ENCODE measurements around the gene GPR146.
"Not testable (repeated sequence)": the region's sequence is repeated elsewhere in the genome, so short reads cannot be mapped to it uniquely, and the experiment has no call there.

The GPR146 gene

DNA sequence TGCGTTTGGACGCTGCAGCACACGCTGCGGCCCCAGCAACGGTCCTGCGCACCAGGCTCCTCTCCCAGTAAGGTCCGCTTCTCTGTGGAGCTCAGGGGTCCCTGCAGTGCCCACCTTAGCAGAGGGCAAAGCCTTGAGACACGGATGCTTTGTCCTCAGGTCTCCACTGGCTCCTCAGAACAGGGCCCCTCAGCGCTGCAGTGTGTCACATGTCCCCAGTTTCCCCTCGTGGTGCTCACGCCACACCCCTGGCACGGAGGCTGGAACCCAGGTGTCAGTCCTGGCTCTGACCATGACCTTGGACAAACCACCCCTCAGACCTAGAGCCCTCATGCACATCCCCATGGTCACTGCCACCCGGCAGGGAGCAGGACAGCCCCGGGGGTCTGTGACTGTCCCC, 23.7 kb downstream of the GPR146 start:
- TF ChIP-seq, protein P1, sequence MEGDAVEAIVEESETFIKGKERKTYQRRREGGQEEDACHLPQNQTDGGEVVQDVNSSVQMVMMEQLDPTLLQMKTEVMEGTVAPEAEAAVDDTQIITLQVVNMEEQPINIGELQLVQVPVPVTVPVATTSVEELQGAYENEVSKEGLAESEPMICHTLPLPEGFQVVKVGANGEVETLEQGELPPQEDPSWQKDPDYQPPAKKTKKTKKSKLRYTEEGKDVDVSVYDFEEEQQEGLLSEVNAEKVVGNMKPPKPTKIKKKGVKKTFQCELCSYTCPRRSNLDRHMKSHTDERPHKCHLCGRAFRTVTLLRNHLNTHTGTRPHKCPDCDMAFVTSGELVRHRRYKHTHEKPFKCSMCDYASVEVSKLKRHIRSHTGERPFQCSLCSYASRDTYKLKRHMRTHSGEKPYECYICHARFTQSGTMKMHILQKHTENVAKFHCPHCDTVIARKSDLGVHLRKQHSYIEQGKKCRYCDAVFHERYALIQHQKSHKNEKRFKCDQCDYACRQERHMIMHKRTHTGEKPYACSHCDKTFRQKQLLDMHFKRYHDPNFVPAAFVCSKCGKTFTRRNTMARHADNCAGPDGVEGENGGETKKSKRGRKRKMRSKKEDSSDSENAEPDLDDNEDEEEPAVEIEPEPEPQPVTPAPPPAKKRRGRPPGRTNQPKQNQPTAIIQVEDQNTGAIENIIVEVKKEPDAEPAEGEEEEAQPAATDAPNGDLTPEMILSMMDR (IDR thresholded peaks at IDR 0.05; ENCODE audit: low read depth, low read length, missing control alignments), result no peak
- H3K4me3 ChIP-seq (replicated peaks; ENCODE audit: low read depth, low read length), result no peak overlapping the region
- DNase-seq (ENCODE audit: extremely low read depth, low read depth), result no peak

- H3K4me3 ChIP-seq (replicated peaks; ENCODE audit: low read depth, low read length), result no peak overlapping the region
- TF ChIP-seq, protein P1 (IDR thresholded peaks at IDR 0.05; ENCODE audit: low read depth, low read length, missing control alignments), result no peak
- no peak for DNase-seq (ENCODE audit: extremely low read depth, low read depth)
Measured at GRCh38 chr7:1068619-1069018, 24.3 kb downstream of the GPR146 start.

DNA sequence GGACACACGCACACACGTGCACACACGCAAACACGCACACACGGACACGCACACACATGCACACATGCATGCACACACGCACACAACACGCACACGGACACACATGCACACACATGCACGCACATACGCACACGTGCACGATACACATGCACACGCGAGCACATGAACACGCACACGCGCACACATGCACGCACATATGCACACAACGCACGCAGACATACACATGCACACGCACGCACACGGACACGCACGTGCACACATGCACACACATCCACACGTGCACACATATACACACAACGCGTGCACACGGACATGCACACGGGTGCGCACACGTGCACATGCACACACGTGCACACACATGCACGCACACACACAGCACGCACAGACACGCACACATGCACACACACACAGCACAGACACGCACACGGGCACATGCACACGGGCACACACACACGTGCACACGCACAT, 26.2 kb downstream of the GPR146 start:
- TF ChIP-seq, protein P1 (IDR thresholded peaks at IDR 0.05; ENCODE audit: low read depth, low read length, missing control alignments), result no peak
- H3K4me3 ChIP-seq (replicated peaks; ENCODE audit: low read depth, low read length), result no peak overlapping the region
- no peak for DNase-seq (ENCODE audit: extremely low read depth, low read depth)

GRCh38 chr7:1071731-1072254, 27.4 kb downstream of the GPR146 start:
- DNase-seq (ENCODE audit: extremely low read depth, low read depth), result no peak
- TF ChIP-seq, protein P1 (IDR thresholded peaks at IDR 0.05; ENCODE audit: low read depth, low read length, missing control alignments), result no peak
- H3K4me3 ChIP-seq (replicated peaks; ENCODE audit: low read depth, low read length), result no peak overlapping the region

- TF ChIP-seq, protein P1 (IDR thresholded peaks at IDR 0.05; ENCODE audit: low read depth, low read length, missing control alignments), result no peak
- no peak for DNase-seq (ENCODE audit: extremely low read depth, low read depth)
- no peak overlapping the region for H3K4me3 ChIP-seq (replicated peaks; ENCODE audit: low read depth, low read length)
Measured at GRCh38 chr7:1073142-1073977, 29.0 kb downstream of the GPR146 start.

DNA sequence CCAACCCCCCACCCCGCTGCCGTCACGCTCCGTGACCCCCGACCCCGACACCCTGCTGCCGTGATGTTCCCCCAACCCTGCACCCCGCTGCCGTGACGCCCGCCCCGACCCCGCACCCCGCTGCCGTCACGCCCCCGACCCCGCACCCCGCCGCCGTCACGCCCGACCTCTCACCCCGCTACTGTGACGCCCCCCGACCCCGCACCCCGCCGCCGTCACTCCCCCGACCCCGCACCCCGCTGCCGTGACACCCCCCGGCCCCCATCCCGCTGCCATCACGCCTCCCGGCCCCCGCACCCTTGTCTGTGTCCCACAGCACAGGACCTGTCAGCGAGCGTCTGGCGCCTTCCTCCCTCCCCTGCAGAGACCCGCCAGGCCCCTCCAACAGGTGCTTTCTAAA, 29.7 kb downstream of the GPR146 start:
- not testable (repeated sequence) for DNase-seq (ENCODE audit: extremely low read depth, low read depth); H3K4me3 ChIP-seq (replicated peaks; ENCODE audit: low read depth, low read length)

DNA sequence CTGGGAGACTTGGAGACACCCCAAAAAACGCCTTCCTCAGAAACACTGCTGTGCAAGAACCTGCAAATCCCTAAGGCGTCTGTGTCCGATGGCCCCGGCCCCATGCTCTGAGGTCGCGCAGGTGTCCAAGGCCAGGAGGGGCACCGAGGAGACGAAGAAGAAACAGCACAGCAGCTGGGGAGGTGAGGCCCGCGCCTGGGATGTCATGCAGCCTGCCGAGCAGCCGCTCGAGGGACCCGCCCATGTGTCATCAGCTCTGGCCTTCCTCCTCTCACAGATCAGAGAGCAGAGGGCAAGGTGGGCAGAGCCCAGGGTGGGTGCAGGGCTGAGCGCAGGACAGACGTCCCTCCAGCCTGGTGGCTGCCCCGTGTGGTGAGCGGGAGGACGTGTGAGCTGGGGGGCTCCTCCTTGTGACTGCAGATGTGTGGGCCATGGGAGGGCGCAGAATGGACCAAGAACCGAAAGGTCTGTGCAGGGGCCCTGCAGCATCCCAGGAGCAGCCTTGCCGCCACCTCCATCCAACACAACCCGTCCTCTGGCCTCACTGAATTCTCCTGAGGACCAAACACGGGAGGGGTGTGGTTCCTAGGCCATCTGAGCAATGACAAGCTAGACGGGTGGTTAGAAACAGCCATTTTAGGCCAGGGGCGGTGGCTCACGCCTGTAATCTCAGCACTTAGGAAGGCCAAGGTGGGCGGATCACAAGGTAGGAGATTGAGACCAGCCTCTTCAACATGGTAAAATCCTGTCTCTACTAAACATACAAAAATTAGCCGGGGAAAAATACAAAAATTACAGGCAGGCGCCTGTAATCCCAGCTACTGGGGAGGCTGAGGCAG, 30.5 kb downstream of the GPR146 start:
- TF ChIP-seq, protein P1 (IDR thresholded peaks at IDR 0.05; ENCODE audit: low read depth, low read length, missing control alignments), result no peak

More for the DNA sequence above, 30.5 kb downstream of the GPR146 start:
- no peak overlapping the region for H3K4me3 ChIP-seq (replicated peaks; ENCODE audit: low read depth, low read length)
- no peak for DNase-seq (ENCODE audit: extremely low read depth, low read depth)
